ENCODE results near the gene PRSS33.

The PRSS33 gene, protein sequence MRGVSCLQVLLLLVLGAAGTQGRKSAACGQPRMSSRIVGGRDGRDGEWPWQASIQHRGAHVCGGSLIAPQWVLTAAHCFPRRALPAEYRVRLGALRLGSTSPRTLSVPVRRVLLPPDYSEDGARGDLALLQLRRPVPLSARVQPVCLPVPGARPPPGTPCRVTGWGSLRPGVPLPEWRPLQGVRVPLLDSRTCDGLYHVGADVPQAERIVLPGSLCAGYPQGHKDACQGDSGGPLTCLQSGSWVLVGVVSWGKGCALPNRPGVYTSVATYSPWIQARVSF

DNA sequence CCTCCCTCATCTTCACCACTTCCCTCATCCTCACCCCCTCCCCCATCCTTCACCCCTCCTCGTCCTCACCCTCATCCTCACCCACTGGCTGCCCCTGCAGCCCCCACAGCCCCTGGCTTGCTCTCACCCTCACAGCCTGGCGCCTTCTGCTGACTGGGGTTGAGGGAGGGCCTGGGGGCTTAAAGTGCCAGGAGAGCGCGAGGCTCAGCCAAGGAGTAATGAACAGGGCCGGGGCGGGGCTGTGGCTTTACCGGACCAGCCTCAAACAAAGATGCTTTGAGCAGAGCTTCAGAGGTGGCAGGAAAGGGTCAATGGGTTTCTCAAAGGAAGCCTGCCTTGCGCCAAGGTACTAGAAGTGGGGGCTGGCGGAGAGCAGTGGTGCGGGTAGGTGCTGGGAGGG lies at the start of gene PRSS33:
Gene PRSS33, minus strand, starts transcription at position 155 of the 400 bp plus-strand sequence. CDS start 1,013 bp downstream, outside the sequence.
- DNase-seq: peak in 1 of 42 donors; percentile 11
- intact Hi-C loops (cut with DNase I): loop anchor here (10.0 kb wide), 1 partner anchor 77 kb away; no protein-coding TSS in a partner anchor

DNA sequence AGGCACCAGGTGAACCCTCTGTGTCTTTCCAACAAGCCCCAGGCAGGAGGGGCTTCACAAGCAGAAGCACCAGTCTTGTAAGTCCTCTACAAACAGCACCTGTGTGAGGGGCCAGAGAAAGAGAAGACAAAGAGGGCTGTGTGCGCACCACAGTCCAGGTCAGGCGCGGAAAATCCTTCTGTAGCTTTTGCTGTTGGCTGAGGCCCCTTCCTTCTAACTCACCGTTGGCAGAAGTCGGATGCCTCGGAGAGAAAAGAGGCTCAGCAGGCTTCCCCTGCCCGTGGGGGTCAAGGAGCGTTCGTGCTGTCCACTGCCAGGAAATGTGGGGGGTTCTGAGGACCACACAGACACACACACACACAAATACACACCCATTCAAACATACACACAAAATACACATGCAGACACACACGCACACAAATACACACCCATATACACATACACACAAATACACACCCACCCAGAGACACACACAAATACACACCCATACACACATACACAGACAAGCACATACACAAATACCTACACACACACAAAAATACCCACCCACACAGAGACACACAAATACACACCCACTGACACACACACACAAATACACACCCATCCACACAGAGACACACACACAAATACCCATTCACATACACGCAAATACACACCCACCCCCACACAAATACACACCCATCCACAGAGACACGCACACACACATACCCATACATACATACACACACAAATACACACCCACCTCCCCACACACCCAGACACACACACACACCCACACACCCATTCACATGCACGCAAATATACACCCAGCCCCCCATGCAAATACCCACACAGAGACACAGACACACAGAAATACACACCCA lies 49.5 kb upstream of the PRSS33 start:
- intact Hi-C loops (cut with DNase I): no loop called here
- DNase-seq: no peak

DNA sequence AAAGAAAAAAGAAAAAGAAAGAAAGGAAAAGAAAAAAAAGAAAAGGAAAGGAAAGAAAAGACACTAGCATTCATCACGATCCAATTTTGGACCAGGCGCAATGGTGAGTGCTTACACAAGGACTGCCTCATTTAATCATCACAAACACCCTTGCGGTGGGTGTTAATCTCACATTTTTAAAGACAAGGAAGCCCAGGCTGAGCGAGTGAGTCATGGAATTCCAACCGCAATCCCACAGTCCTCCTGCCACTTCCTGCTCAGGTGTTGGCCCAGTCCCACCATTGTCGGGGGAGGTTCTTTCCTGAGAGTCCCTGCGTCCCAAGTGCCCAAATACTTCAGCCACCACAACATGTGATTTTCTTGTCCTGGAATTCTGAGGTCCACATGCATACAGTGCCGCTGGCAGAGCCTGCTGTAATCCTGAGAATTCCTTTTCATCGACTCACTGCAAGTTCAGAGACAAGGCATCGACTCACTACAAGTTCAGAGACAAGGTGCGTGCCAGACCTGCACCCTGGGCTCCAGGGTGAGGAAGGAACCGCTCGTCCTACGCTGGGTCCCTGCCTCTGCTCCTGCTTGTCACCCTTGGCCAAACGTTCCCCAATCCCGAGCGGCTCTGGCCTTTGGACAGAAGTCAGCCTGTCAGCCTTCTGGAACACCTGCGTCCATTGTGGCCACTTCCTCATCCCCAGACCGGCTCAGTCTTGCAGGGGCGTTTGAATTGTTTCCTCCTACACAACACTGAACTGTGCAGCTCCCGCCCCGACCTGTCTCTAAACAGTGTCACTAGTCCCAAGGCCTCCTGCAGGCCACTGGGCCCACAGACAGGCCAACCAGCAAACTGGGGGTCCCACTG lies 48.5 kb upstream of the PRSS33 start:
- intact Hi-C loops (cut with DNase I): no loop called here
- no peak for DNase-seq

DNA sequence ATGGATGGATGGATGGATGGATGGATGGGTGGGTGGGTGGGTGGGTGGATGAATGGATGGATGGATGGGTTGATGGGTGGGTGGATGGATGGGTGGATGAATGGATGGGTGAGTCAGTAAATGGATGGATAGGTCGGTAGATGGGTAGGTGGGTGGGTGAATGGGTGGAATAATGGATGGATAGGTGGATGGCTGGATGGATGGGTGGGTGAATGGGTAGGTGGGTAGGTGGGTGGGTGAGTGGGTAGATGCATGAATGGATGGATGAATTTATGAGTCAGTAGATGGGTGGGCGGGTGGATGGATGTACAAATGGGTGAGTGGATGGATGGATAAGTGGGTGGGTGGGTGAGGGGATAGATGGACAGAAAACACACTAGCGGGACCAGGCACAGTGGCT lies 47.6 kb upstream of the PRSS33 start:
- DNase-seq: no peak
- intact Hi-C loops (cut with DNase I): no loop called here

DNA sequence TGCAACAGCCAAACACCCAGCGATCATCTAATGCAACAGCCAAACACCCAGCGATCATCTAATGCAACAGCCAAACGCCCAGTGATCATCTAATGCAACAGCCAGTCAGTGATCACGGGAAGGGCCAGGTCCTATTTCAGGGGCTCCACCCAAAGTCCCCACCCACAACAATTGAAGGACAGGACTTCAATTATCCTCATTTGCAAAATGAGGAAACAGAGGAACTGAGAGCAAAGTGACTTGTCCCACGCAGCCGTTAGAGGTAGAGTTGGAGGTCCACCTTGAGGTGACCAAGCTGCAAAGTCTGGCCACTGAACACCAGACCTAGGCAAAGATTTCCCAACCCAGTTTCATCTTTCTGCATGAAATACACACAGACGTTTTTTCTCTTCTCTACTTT lies 46.4 kb upstream of the PRSS33 start:
- intact Hi-C loops (cut with DNase I): no loop called here
- no peak for DNase-seq

DNA sequence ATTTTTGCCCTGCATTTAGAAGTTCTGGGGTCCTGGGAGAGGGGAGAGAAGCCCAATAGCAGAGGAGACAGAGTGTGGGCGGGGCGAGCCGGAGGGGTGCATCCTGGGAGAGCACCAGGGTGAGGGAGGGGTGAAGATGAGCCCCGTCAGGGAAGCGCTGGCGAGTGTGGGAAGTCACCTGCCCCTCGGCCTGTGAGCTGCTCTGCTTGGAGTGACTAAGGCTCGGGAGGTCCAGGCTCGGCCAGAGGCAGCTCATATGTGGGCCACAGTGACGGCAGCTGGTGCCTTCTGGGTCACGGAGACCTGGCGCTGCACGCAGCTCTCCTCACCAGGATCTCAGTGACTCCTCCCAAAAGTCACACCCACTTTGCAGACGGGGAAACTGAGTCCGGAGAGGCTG lies 43.8 kb upstream of the PRSS33 start:
- intact Hi-C loops (cut with DNase I): no loop called here
- DNase-seq: no peak

DNA sequence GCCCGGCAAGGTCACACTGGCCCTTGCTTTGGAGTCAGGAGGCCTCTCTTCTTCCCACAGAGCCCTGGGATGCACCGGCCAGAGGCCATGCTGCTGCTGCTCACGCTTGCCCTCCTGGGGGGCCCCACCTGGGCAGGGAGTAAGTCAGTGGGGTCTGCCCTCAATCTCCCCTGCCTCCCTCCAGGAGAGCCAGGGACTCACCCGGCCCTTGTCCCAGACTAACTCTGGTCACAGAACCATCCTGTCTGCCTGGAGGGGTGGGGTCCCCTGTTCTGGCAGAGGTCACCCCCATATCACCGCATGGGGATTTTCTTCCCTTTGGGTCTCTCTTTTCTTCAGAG lies 43.0 kb upstream of the PRSS33 start:
- no peak for DNase-seq
- intact Hi-C loops (cut with DNase I): no loop called here

DNA sequence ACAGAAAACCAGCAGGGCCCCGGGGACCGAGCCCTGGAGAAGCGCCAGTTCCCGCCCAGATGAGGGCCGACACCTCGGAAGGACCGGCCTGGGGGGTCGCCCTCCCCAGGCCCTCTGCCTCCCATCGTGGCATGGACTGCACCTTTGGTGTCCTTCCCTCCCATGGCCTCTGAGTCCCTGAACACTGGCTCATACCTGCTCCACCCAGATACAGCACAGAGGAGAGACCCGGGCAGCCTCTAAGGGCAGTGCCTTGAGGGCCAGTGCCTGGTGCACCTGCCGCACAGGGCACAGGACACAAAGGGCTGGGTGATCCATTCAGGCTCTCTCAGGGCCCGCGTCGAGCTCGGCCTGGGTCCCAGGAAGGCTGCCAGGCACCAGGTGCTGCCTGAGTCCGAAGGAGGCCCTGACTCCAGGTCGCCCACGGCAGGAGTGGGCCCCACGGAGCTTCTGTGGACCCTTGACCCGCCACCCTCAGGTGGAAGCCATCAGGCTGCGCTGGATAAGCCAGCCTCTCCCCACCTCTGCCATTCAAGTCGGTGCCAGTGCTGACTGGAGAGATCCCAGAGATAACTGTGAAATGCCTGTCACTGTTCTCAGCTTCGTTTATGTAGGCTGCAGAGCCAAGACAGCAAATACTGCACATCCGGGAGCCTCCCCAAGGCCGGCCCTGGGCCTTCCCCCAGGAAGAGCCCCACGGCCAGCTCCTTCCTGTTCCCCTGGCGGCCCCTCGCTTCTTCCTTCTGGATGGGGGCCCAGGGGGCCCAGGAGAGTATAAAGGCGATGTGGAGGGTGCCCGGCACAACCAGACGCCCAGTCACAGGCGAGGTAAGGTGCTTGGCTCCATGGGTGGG lies 42.4 kb upstream of the PRSS33 start, which contains the start of gene ZG16B:
Gene ZG16B, plus strand, starts transcription at position 803 of the 854 bp plus-strand sequence. CDS start 139 bp downstream, outside the sequence.
- intact Hi-C loops (cut with DNase I): no loop called here
- DNase-seq: no peak

DNA sequence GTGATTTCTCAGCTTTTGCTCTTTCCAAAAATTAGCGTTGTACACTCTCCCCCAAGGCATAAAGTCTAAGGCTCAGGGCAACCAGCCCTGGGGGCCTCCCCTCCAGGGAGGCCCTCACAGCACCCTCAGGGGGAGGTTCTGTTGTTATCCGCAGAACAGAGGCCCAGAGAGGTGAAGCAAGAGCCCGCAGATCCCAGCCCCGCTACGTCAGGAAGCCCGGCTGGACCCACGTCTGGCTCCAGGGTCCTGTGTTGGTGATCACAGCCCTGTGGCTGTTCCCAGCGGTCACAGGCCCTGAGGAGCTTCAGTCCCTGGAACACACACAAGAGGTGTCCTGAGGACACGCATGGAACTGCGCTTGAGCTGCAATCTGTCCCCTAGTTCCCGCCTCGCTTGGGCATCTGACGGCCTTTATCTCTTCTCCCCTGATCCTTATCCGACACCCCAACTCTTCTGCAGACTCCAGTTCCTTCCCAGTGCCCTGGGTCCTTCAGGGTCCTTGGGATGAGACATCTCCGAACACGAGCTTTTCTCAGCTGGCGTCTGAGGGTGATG lies 41.6 kb upstream of the PRSS33 start:
- intact Hi-C loops (cut with DNase I): no loop called here
- DNase-seq: no peak

DNA sequence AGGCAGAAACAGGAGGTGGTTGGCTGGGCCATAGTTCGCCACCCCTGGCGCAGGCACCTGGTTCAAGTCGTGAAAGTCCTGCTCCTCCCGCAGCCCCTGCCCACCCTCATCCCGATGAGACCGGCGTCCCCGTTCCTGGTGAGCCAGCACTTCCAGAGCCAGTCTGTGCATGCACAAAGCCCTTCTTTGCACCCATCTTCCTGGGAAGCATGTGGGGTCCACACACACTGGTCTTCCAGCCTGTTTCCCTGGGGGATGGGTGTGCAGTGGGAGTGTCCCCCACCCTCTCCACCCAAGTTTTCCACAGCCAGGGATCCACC lies 41.1 kb upstream of the PRSS33 start:
- intact Hi-C loops (cut with DNase I): no loop called here

DNA sequence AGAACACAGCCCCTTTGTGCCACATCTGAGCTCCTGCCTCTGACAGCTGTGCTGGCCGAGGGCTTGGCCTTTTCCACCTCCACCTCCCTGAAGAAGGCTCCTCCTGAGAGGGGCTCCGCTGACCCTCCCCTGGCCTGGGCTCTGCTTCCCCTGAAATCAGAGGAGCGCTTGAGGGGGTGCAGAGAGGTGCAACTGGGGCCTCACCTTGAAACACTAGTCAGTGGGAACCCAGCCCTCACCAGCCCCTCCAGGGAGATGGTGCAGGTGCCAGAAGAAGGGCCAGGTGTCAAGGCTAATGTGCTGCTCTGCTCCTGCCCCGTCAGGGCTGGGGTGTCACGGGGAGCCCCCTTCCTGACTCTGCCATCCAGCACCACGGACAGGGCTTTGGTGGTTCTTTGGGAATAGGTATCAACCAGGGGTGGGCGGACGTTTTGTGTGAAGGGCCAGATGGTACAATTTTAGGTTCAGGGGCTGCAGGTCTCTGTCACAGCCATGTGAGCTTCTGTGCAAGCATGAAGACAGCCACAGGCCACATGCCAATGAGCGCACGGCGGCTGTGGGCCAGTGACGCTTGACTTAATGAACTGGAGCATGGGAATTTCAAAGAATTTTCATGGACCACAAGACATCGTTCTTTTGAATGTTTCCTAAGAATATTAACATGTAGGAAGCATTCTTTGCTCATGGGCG lies 40.6 kb upstream of the PRSS33 start:
- DNase-seq: no peak
- intact Hi-C loops (cut with DNase I): no loop called here

More for the DNA sequence above, 41.1 kb upstream of the PRSS33 start:
- DNase-seq: no peak

DNA sequence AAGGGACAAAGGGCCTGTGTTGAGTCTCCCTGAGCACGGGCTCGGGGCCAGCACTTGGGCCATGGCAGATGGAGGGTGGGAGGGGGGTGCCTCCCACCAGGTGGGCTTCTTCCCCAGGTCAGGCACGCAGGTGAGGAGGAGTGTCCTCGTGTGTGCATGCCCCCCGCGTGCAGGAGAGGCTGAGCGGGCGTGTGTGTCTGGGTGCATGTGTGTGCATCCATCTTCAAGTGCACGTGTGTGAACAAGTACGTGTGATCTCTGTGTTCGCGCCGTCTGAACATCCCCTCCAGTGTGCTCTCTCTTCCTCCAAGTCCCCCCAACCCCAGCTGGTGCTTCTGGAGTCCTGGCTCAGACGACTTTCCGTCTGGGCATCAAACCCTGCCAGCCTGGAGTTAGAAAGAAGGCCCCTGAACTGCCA lies 40.0 kb upstream of the PRSS33 start:
- intact Hi-C loops (cut with DNase I): no loop called here
- DNase-seq: peak in 3 of 42 donors; percentile 15 to 28 (median 17)

DNA sequence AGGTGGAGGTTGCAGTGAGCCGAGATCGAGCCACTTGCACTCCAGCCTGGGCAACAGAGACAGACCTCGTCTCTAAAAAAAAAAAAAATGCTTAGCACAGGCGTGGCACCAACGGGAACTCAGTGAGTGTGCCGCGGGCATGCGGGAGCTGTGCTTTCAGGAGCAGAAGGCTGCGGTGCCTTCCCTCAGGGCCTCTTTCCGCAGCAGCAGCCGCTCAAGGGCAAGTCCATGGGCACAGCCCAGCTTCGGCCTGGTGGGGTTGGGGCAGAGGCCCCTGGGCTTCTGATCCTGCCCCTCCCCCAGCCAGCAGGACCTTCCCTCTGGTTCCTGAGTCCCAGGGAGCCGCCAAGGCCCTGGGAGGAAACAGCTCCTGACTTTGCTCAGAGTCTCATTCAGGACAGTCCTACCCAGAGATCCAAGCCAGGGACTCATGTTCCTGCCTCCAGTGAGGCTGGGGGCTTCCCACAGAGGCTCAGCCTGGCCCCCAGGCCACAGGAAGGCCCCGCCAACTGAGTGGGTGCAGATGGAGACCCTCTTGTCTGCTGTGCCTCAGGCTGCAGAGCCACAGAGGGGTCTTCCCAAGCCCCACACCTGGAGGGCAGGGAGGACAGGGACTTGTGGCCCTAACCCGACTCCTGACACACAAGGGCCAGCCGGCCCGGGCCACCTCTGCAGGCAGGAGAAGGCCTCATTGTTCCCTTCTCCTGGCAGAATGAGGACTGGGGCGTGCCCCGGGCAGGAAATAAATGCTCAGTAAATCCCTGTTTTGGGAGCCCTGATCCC lies 39.4 kb upstream of the PRSS33 start:
- DNase-seq: peak in 1 of 42 donors; percentile 1

DNA sequence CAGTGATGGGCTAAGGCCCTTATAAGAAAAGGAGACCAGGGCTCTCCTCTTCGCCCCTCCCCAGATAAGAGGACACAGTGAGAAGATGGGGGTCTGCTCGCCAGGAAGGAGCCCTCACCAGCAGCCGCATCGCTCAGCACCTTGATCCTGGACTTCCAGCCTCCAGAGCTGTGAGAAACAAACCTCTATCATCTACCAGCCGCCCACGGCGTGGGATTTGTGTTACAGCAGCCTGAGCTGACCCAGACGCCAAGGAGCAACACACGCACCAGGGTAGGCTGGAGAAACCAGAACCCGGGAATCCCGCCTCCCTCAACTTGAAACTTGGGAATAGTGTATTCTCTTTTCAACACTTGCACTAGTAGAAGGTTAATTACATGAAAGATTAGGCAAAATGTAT lies 38.5 kb upstream of the PRSS33 start:
- intact Hi-C loops (cut with DNase I): no loop called here
- peak in 1 of 42 donors; percentile 14 for DNase-seq

More for the DNA sequence above, 39.4 kb upstream of the PRSS33 start:
- intact Hi-C loops (cut with DNase I): no loop called here

DNA sequence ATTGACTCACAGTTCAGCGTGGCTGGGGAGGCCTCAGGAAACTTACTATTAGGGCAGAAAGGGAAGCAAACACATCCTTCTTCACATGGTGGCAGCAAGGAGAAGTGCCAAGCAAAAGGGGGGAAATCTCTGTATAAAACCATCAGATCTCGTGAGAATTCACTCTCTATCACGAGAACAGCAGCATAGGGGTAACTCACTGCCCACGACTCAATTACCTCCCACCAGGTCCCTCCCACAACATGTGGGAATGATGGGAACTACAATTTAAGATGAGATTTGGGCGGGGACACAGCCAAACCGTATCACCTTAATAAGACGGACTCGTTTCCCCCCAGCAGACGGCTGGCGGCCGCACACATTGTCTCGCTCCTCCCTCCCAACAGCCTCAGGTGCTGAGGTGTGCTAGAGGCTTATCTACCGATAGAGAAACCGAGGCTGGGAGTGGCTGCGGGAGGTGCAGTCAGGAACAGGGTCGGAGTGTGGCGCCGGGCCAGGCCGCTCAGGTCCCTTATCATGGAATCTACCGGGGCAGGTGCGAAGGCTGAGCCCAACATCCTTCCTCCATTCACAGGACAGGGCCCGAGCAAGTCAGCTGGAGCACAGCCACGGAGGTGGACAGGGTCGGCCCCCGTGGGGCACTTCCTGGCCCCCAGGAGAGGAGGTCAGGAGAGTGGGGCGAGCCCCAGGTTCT lies 37.8 kb upstream of the PRSS33 start:
- intact Hi-C loops (cut with DNase I): no loop called here
- DNase-seq: peak in 1 of 42 donors; percentile 7

DNA sequence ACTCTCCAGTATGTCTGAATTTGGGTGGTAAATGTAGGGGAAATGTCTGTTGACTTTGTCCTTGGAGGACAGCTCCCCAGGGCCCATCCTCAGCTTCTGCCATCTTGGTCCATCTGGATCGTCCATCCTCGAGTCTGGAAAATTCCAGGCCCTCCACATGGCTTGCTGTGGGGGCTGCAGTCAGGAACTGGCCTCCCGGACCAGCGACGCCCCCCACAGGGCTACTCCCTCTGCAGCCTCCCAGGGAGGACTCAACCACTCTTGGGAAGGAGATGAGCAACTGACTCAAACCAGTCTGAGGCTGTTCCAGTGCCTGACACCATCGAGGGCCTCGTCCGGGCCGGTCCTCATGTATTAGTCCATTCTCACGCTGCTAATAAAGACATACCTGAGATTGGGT lies 37.3 kb upstream of the PRSS33 start:
- intact Hi-C loops (cut with DNase I): no loop called here
- peak in 1 of 42 donors; percentile 17 for DNase-seq

Measured in head of caudate nucleus (tissue), 42 donors.